GM23248 (cell line): ENCODE measurements around the gene PYGO1.

Source experiments
- EZH2 ChIP-seq: fragments of 200-600 bp; sonication (generic); IDR thresholded peaks from 2 replicates; pipeline ENCODE4 v1.6.1; 2018; ENCODE audit warnings: antibody characterized with exemption, mild to moderate bottlenecking; ENCODE audit not compliant: insufficient read depth, poor library complexity, severe bottlenecking
- EZH2phosphoT487 ChIP-seq: fragments of 200-600 bp; sonication (generic); IDR thresholded peaks from 2 replicates; pipeline ENCODE4 v1.6.1; 2018; ENCODE audit warnings: antibody characterized with exemption, moderate library complexity, mild to moderate bottlenecking, low read depth; ENCODE audit not compliant: insufficient read depth

- TF ChIP-seq EZH2 (no peak), EZH2phosphoT487 (no peak)
Measured at GRCh38 chr15:55518009-55518408, 70.1 kb downstream of the PYGO1 start.
